ENCODE data around the gene TBC1D10A.
A peak's percentile ranks its signal among the peaks of the same experiment; 100 is the strongest.

The TBC1D10A gene

DNA sequence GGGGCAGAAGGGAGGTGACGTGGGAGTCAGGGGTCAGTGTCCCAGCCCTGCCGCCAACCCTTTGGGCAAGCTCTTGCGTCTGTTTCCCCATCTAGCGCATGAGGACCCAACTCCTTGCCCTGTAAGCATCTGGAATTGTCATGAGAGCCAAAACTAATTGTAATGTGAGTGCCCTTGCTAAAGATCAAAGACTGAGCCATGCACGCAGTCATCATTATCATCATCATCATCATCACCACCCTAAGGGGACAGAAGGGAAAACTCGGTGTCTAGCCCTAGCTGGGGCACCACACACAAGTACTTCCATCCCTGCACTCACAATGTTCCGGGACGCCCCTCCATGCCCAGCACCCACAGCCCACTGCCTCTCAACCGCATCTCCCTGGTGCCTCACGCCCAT is 82.7 kb downstream of the TBC1D10A start:
- Histone ChIP-seq H3K4me1 (ENCODE audit: control insufficient read depth, insufficient read depth, low read length) (peaks cover 3% of the 10 kb centered on the region; the same call in 1 of the 2 replicates), H3K36me3 (ENCODE audit: control insufficient read depth in 2 of 2, insufficient read depth in 1 of 2, low read length in 2 of 2) (peaks cover 0 to 29% of the 10 kb centered on the region in 2 experiments; a peak in 1 of 3 replicates), H3K9me3 (ENCODE audit: control insufficient read depth, insufficient read depth, low read depth, low read length) (no peaks in the 10 kb centered on the region), H3K4me3 (ENCODE audit: low read depth, low read length) (no peak overlapping the region), H3K27ac (ENCODE audit: extremely low read depth, low read depth, low read length) (no peak overlapping the region)
- no peak for TF ChIP-seq ZNF830 (tag by site-specific recombination; IDR thresholded peaks at IDR 0.05; ENCODE audit: low read depth)
- peak; percentile 68 for TF ChIP-seq ZNF513 (tag by site-specific recombination; IDR thresholded peaks at IDR 0.05)
- no peak for TF ChIP-seq ZSCAN5A (tag by site-specific recombination; IDR thresholded peaks at IDR 0.05)
- no peak for TF ChIP-seq ZNF449 (tag by site-specific recombination; IDR thresholded peaks at IDR 0.05)
- TF ChIP-seq KLF1 (tag by site-specific recombination; IDR thresholded peaks at IDR 0.05): no peak
- TF ChIP-seq, protein P1, sequence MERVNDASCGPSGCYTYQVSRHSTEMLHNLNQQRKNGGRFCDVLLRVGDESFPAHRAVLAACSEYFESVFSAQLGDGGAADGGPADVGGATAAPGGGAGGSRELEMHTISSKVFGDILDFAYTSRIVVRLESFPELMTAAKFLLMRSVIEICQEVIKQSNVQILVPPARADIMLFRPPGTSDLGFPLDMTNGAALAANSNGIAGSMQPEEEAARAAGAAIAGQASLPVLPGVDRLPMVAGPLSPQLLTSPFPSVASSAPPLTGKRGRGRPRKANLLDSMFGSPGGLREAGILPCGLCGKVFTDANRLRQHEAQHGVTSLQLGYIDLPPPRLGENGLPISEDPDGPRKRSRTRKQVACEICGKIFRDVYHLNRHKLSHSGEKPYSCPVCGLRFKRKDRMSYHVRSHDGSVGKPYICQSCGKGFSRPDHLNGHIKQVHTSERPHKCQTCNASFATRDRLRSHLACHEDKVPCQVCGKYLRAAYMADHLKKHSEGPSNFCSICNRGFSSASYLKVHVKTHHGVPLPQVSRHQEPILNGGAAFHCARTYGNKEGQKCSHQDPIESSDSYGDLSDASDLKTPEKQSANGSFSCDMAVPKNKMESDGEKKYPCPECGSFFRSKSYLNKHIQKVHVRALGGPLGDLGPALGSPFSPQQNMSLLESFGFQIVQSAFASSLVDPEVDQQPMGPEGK (tag by site-specific recombination; IDR thresholded peaks at IDR 0.05): no peak
- ChIA-PET POLR2A (no interaction called here), CTCF (interaction anchor here (0.7 kb wide), 1 partner anchor 35 kb away, joined by 3 read pairs; no protein-coding TSS in a partner anchor)

GRCh38 chr22:30243661-30244060 is 83.1 kb downstream of the TBC1D10A start:
- CTCF ChIA-PET: interaction anchor here (1.0 kb wide), 1 partner anchor 11 kb away, joined by 3 read pairs; no protein-coding TSS in a partner anchor
- POLR2A ChIA-PET: no interaction called here
- Histone ChIP-seq H3K4me1 (ENCODE audit: control insufficient read depth, insufficient read depth, low read length) (peaks cover 3% of the 10 kb centered on the region; the same call in 1 of the 2 replicates), H3K9me3 (ENCODE audit: control insufficient read depth, insufficient read depth, low read depth, low read length) (no peaks in the 10 kb centered on the region), H3K4me3 (ENCODE audit: low read depth, low read length) (no peak overlapping the region), H3K36me3 (ENCODE audit: control insufficient read depth in 2 of 2, insufficient read depth in 1 of 2, low read length in 2 of 2) (peaks cover 0 to 29% of the 10 kb centered on the region in 2 experiments; a peak in 1 of 3 replicates), H3K27ac (ENCODE audit: extremely low read depth, low read depth, low read length) (no peak overlapping the region)
- TF ChIP-seq RBAK (tag by site-specific recombination; IDR thresholded peaks at IDR 0.05) (no peak), ZSCAN5A (tag by site-specific recombination; IDR thresholded peaks at IDR 0.05) (no peak), ZNF76 (tag by site-specific recombination; IDR thresholded peaks at IDR 0.05; ENCODE audit: borderline replicate concordance, low read depth) (no peak), ZNF155 (tag by site-specific recombination; IDR thresholded peaks at IDR 0.05) (no peak)
- TF ChIP-seq, protein P2, sequence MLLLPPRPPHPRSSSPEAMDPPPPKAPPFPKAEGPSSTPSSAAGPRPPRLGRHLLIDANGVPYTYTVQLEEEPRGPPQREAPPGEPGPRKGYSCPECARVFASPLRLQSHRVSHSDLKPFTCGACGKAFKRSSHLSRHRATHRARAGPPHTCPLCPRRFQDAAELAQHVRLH (tag by site-specific recombination; IDR thresholded peaks at IDR 0.05): no peak
- TF ChIP-seq, protein P3, sequence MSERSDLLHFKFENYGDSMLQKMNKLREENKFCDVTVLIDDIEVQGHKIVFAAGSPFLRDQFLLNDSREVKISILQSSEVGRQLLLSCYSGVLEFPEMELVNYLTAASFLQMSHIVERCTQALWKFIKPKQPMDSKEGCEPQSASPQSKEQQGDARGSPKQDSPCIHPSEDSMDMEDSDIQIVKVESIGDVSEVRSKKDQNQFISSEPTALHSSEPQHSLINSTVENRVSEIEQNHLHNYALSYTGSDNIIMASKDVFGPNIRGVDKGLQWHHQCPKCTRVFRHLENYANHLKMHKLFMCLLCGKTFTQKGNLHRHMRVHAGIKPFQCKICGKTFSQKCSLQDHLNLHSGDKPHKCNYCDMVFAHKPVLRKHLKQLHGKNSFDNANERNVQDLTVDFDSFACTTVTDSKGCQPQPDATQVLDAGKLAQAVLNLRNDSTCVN (tag by site-specific recombination; optimal IDR thresholded peaks at IDR 0.05): no peak
